Cardiac septum (tissue), 1 donor: Measurements from ENCODE around the gene HSPG2. TPM values are rescaled to one million over a fixed set of nuclear protein-coding genes. Genes with fewer than 3 reads are reported as not detected.
A peak's percentile ranks its signal among the peaks of the same experiment; 100 is the strongest.
"Not testable (repeated sequence)": the region's sequence is repeated elsewhere in the genome, so short reads cannot be mapped to it uniquely, and the experiment has no call there.

ENCODE experiments used
- DNase-seq: peaks from one replicate; pipeline ENCODE4 v3.0.0-alpha.2; 2020; ENCODE audit warnings: low spot score
- intact Hi-C: fragments of 100-400 bp; cut with DNase I; formaldehyde crosslinking; loops from one replicate; pipeline ENCODE4 v1.14.0; 2022
- long read RNA-seq: library from polyadenylated mRNA; unstranded; transcript quantifications from one replicate; pipeline ENCODE4 v2.0.0, GENCODE V29; 2021
- total RNA-seq: library from RNA; stranded (reverse); fragmentation: NEBNext Ultra II Directional; extraction: Animal tissue kit (Norgen Biotek cat#: 25700); gene quantifications from one replicate; pipeline ENCODE4 v1.2.1, GENCODE V29; 2021
- donor health status: DM: no; HTN: no; CAD: no.

Gene HSPG2
- total RNA-seq, result 506 TPM
- long read RNA-seq, transcript HSPG2-211 (11 exons, 3,586 nt), result major isoform, 22 of 483 reads
- long read RNA-seq, partial matches to known transcripts, result 278 of 483 reads
- long read RNA-seq, other reads (novel, unspliced or antisense), result 180 of 483 reads

GRCh38 chr1:21937034-21937371 lies at the start of gene HSPG2:
TSS of gene HSPG2 (minus strand) at chr1:21937310. CDS start at chr1:21937217, 93 bp downstream.
- intact Hi-C loops, result loop anchor here (5.0 kb wide), 2 partner anchors 35 to 155 kb away; partner anchors contain the start of gene USP48
- DNase-seq, result no peak

- intact Hi-C loops, DNase-seq: not testable (repeated sequence)
Measured at GRCh38 chr1:21986386-21986785, 49.3 kb upstream of the HSPG2 start.

- intact Hi-C loops, DNase-seq: not testable (repeated sequence)
Measured at GRCh38 chr1:21985893-21986292, 48.8 kb upstream of the HSPG2 start.

- DNase-seq, intact Hi-C loops: not testable (repeated sequence)
Measured at GRCh38 chr1:21983539-21983938, 46.4 kb upstream of the HSPG2 start.

GRCh38 chr1:21982122-21982521 lies 45.0 kb upstream of the HSPG2 start:
- intact Hi-C loops, DNase-seq: not testable (repeated sequence)

GRCh38 chr1:21981253-21981652 lies 44.1 kb upstream of the HSPG2 start:
- DNase-seq, intact Hi-C loops: not testable (repeated sequence)

- DNase-seq, intact Hi-C loops: not testable (repeated sequence)
Measured at GRCh38 chr1:21980515-21981220, 43.6 kb upstream of the HSPG2 start.

GRCh38 chr1:21978209-21978608 lies 41.1 kb upstream of the HSPG2 start:
- intact Hi-C loops, DNase-seq: not testable (repeated sequence)

GRCh38 chr1:21976703-21977239 lies 39.7 kb upstream of the HSPG2 start, which contains the start of gene CELA3B:
TSS of gene CELA3B (plus strand) at chr1:21977022. CDS start at chr1:21977040, 18 bp downstream.
- DNase-seq, intact Hi-C loops: not testable (repeated sequence)

- intact Hi-C loops, DNase-seq: not testable (repeated sequence)
Measured at GRCh38 chr1:21975296-21975695, 38.2 kb upstream of the HSPG2 start.

- DNase-seq, intact Hi-C loops: not testable (repeated sequence)
Measured at GRCh38 chr1:21974699-21975098, 37.6 kb upstream of the HSPG2 start.

- DNase-seq, intact Hi-C loops: not testable (repeated sequence)
Measured at GRCh38 chr1:21973948-21974347, 36.8 kb upstream of the HSPG2 start.

- intact Hi-C loops, result not testable (repeated sequence)
Measured at GRCh38 chr1:21972973-21973441, 35.9 kb upstream of the HSPG2 start.

GRCh38 chr1:21970523-21970922 lies 33.4 kb upstream of the HSPG2 start:
- intact Hi-C loops, DNase-seq: not testable (repeated sequence)

More at GRCh38 chr1:21972973-21973441, 35.9 kb upstream of the HSPG2 start:
- not testable (repeated sequence) for DNase-seq

- DNase-seq, intact Hi-C loops: not testable (repeated sequence)
Measured at GRCh38 chr1:21969066-21969465, 32.0 kb upstream of the HSPG2 start.

GRCh38 chr1:21967216-21967615 lies 30.1 kb upstream of the HSPG2 start:
- intact Hi-C loops, DNase-seq: not testable (repeated sequence)

GRCh38 chr1:21966247-21967000 lies 29.3 kb upstream of the HSPG2 start:
- DNase-seq, result peak; percentile 56

GRCh38 chr1:21963477-21964217 lies 26.5 kb upstream of the HSPG2 start:
- peak; percentile 92 for DNase-seq
- intact Hi-C loops, result loop anchor here (5.0 kb wide), 1 partner anchor 96 kb away; no protein-coding TSS in a partner anchor

More at GRCh38 chr1:21966247-21967000, 29.3 kb upstream of the HSPG2 start:
- intact Hi-C loops, result no loop called here

GRCh38 chr1:21961799-21962198 lies 24.7 kb upstream of the HSPG2 start:
- intact Hi-C loops, result loop anchor here (5.0 kb wide), 1 partner anchor 94 kb away; no protein-coding TSS in a partner anchor
- no peak for DNase-seq
